Measurements from ENCODE around the gene GPR183. TPM values are rescaled to one million over a fixed set of nuclear protein-coding genes. Genes with fewer than 3 reads are reported as not detected.
"Not testable (repeated sequence)": the region's sequence is repeated elsewhere in the genome, so short reads cannot be mapped to it uniquely, and the experiment has no call there.

GPR183 gene
- total RNA-seq, 2 experiments from 2014 or later, result 46.4 to 47.1 TPM

GRCh38 chr13:99249606-99250005 lies 57.6 kb downstream of the GPR183 start:
- H3K27ac Mint-ChIP-seq, CTCF ChIA-PET, DNase-seq, H3K27me3 Mint-ChIP-seq, H3K9me3 Mint-ChIP-seq, H3K4me3 Mint-ChIP-seq, POLR2A ChIA-PET: not testable (repeated sequence)
- peaks cover 40% of the 10 kb centered on the region for H3K36me3 Mint-ChIP-seq
- intact Hi-C loops (cut with micrococcal nuclease), result loop anchor here (1.0 kb wide), 1 partner anchor 9 kb away; the partner anchor contains the start of gene GPR18
- peaks cover 34% of the 10 kb centered on the region for H3K4me1 Mint-ChIP-seq (ENCODE audit: low read depth)

- H3K36me3 Mint-ChIP-seq, result peaks cover 41% of the 10 kb centered on the region
- H3K4me3 Mint-ChIP-seq, DNase-seq, POLR2A ChIA-PET, H3K27ac Mint-ChIP-seq, H3K27me3 Mint-ChIP-seq, CTCF ChIA-PET, H3K9me3 Mint-ChIP-seq: not testable (repeated sequence)
- H3K4me1 Mint-ChIP-seq (ENCODE audit: low read depth), result peaks cover 33% of the 10 kb centered on the region
- intact Hi-C loops (cut with micrococcal nuclease), result loop anchor here (1.0 kb wide), 1 partner anchor 9 kb away; the partner anchor contains the start of gene GPR18
These were observed 58.0 kb downstream of the GPR183 start for GRCh38 chr13:99249178-99249577.

- intact Hi-C loops (cut with micrococcal nuclease), result no loop called here
- Mint-ChIP-seq H3K36me3 (peaks cover 38% of the 10 kb centered on the region), H3K27ac (no peak overlapping the region), H3K9me3 (peaks cover 8% of the 10 kb centered on the region), H3K27me3 (no peaks in the 10 kb centered on the region), H3K4me1 (ENCODE audit: low read depth) (peaks cover 17% of the 10 kb centered on the region), H3K4me3 (no peak overlapping the region)
- ChIA-PET CTCF (interaction anchor here (1.5 kb wide), 1 partner anchor 14 kb away, joined by 4 read pairs; no protein-coding TSS in a partner anchor), POLR2A (no interaction called here)
- no peak for DNase-seq
These were observed 61.1 kb downstream of the GPR183 start for GRCh38 chr13:99246100-99246499.

Small RNA genes within 50 kb of the gene (microRNA-seq; reads per million reads assigned to microRNA genes)
- not detected for gene MIR623 (ENCODE audit: borderline microRNAs expressed, borderline number of aligned reads, borderline replicate concordance)

Other genes with a start within 250 kb of the GPR183 start
- 10 to 100 TPM; 51.8 to 54.5 TPM for gene UBAC2, start 106.5 kb downstream of the GPR183 start, total RNA-seq
- 1 to 10 TPM; 2.4 to 2.8 TPM for gene GPR18, start 49.0 kb downstream of the GPR183 start, total RNA-seq
- gene TM9SF2, start 194.1 kb upstream of the GPR183 start, total RNA-seq, result 10 to 100 TPM; 67.2 to 72.0 TPM

Data from activated CD4-positive, alpha-beta memory T cell treated with anti-CD3 and anti-CD28 coated beads for 36 hours (primary cell).